ENCODE results near the gene NRG3.

The NRG3 gene

DNA sequence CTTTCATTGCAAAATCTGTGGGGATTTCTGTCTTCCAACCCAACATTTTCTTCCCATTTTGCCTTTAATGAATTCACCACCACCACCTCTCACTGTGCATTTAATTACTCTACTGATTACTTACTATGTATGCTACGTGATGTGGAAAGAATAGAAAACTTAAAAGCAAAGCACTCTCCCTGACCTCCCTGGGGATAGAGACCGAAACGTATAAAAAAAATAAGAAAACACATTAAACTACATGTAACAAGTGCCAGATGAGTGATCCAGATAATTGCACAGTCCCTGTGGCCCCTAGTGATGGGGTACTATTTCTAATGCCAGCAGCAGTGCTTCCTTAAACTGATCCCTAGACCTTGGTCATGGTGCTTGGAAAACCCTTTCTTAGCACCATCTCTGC, 478.4 kb downstream of the NRG3 start:
- ChIA-PET CTCF (no interaction called here), POLR2A (no interaction called here)
- DNase-seq (ENCODE audit: extremely low spot score), result no peak
- TF ChIP-seq, protein P1, sequence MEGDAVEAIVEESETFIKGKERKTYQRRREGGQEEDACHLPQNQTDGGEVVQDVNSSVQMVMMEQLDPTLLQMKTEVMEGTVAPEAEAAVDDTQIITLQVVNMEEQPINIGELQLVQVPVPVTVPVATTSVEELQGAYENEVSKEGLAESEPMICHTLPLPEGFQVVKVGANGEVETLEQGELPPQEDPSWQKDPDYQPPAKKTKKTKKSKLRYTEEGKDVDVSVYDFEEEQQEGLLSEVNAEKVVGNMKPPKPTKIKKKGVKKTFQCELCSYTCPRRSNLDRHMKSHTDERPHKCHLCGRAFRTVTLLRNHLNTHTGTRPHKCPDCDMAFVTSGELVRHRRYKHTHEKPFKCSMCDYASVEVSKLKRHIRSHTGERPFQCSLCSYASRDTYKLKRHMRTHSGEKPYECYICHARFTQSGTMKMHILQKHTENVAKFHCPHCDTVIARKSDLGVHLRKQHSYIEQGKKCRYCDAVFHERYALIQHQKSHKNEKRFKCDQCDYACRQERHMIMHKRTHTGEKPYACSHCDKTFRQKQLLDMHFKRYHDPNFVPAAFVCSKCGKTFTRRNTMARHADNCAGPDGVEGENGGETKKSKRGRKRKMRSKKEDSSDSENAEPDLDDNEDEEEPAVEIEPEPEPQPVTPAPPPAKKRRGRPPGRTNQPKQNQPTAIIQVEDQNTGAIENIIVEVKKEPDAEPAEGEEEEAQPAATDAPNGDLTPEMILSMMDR (IDR thresholded peaks at IDR 0.05; ENCODE audit: control extremely low read depth, extremely low read depth, low read depth, missing control alignments), result no peak

DNA sequence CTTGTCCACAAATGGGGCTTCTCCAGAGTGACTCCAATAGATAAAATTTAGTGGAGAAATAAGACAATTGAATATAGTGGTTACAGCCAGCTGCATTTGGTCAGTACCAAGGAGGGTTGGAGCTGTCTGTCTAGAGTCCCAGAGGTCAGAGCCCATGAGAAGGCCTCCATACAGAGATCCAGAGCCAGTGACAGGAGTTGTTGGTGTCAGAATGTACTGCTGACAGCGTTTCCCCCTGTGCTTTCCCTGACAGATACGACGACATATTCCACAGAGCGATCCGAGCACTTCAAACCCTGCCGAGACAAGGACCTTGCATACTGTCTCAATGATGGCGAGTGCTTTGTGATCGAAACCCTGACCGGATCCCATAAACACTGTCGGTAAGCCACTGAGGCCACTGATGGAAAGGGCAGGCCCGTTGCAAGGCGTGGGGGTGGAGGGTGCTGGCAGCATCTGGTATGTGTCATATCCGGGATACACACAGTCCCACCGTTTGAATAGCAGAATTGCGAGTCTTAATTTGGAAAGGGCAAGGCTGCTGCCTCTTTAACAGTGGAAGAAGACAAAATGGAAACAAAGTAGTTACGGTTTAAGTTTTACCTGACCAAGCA, 483.6 kb downstream of the NRG3 start:
- DNase-seq (ENCODE audit: extremely low spot score), result no peak
- ChIA-PET POLR2A (no interaction called here), CTCF (interaction anchor here (1.6 kb wide), 1 partner anchor 8 kb away, joined by 7 read pairs; no protein-coding TSS in a partner anchor)
- TF ChIP-seq, protein P1 (IDR thresholded peaks at IDR 0.05; ENCODE audit: control extremely low read depth, extremely low read depth, low read depth, missing control alignments), result no peak

- TF ChIP-seq, protein P1 (IDR thresholded peaks at IDR 0.05; ENCODE audit: control extremely low read depth, extremely low read depth, low read depth, missing control alignments), result no peak
- CTCF ChIA-PET, result no interaction called here
- no peak for DNase-seq (ENCODE audit: extremely low spot score)
- POLR2A ChIA-PET, result no interaction called here
These were observed 486.3 kb downstream of the NRG3 start for GRCh38 chr10:82361256-82361655.

- TF ChIP-seq, protein P1 (IDR thresholded peaks at IDR 0.05; ENCODE audit: control extremely low read depth, extremely low read depth, low read depth, missing control alignments), result no peak
- DNase-seq (ENCODE audit: extremely low spot score), result no peak
- ChIA-PET CTCF (no interaction called here), POLR2A (no interaction called here)
These were observed 502.6 kb downstream of the NRG3 start for GRCh38 chr10:82377608-82378007.

DNA sequence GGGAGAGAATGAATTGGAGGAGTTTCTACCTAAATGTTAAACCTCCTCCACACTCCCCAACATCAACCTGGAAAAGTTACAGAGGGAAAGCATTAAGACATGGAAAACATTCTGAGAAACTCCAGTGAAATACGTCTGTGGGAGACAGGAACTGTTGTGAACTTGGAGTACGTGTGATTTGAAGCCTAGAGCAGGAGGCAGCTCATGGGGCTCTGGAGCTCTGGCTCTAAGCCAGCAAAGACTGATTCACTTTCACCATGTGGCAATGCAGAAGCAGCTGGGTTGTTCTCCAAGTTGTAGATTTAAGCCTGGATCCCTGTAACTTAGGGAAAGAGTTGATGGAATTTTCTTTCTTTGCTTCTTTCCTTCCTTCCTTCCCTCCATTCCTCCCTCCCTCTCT, 503.2 kb downstream of the NRG3 start:
- TF ChIP-seq, protein P1 (IDR thresholded peaks at IDR 0.05; ENCODE audit: control extremely low read depth, extremely low read depth, low read depth, missing control alignments), result no peak
- no peak for DNase-seq (ENCODE audit: extremely low spot score)
- CTCF ChIA-PET, result interaction anchor here (1.2 kb wide), 1 partner anchor 14 kb away, joined by 3 read pairs; no protein-coding TSS in a partner anchor
- POLR2A ChIA-PET, result no interaction called here

GRCh38 chr10:82383350-82383749, 508.4 kb downstream of the NRG3 start:
- DNase-seq (ENCODE audit: extremely low spot score), result no peak
- POLR2A ChIA-PET, result no interaction called here
- TF ChIP-seq, protein P1 (IDR thresholded peaks at IDR 0.05; ENCODE audit: control extremely low read depth, extremely low read depth, low read depth, missing control alignments), result no peak
- CTCF ChIA-PET, result interaction anchor here (0.9 kb wide), 1 partner anchor 11 kb away, joined by 3 read pairs; no protein-coding TSS in a partner anchor

Measured in GM10248 (cell line).